Smooth muscle cell (in vitro differentiated cells): Measurements from ENCODE around the gene RAD50. TPM values are rescaled to one million over a fixed set of nuclear protein-coding genes. Genes with fewer than 3 reads are reported as not detected.

ENCODE experiments used
- DNase-seq: peaks from one replicate; lab custom pipeline; 2025; ENCODE audit not compliant: unreplicated experiment; lab: John Stamatoyannopoulos, UW
- H2AFZ ChIP-seq: fragments of 200-600 bp; sonication (generic); 2 replicates; pipeline ENCODE4 v1.6.0; 2016; ENCODE audit warnings: antibody characterized with exemption, low read depth, mild to moderate bottlenecking
- H3F3A ChIP-seq: fragments of 200-600 bp; sonication (generic); 2 replicates; pipeline ENCODE4 v1.6.0; 2017; ENCODE audit warnings: antibody characterized with exemption, low read depth
- H3K27ac ChIP-seq: fragments of 200-600 bp; sonication (generic); 2 replicates; pipeline ENCODE4 v1.5.1; 2016; ENCODE audit warnings: low read depth, mild to moderate bottlenecking
- H3K27me3 ChIP-seq: fragments of 200-600 bp; sonication (generic); 2 replicates; pipeline ENCODE4 v1.6.1; 2016; ENCODE audit warnings: low read depth, mild to moderate bottlenecking
- H3K36me3 ChIP-seq: fragments of 200-600 bp; sonication (generic); 2 replicates; pipeline ENCODE4 v1.5.1; 2016; ENCODE audit warnings: low read depth
- H3K4me1 ChIP-seq: fragments of 200-600 bp; sonication (generic); 2 replicates; pipeline ENCODE4 v1.5.1; 2016; ENCODE audit warnings: low read depth
- H3K4me2 ChIP-seq: fragments of 200-600 bp; sonication (generic); 2 replicates; pipeline ENCODE4 v1.6.0; 2016; ENCODE audit warnings: mild to moderate bottlenecking
- H3K4me3 ChIP-seq: fragments of 200-600 bp; sonication (generic); 2 replicates; pipeline ENCODE4 v1.5.1; 2016; ENCODE audit warnings: mild to moderate bottlenecking
- H3K79me2 ChIP-seq: fragments of 200-600 bp; sonication (generic); 2 replicates; pipeline ENCODE4 v1.6.0; 2016; ENCODE audit warnings: low read depth, mild to moderate bottlenecking
- H3K9ac ChIP-seq: fragments of 200-600 bp; sonication (generic); 2 replicates; pipeline ENCODE4 v1.6.0; 2016; ENCODE audit warnings: low read depth
- H3K9me3 ChIP-seq: fragments of 200-600 bp; sonication (generic); replicated peaks from 2 replicates; pipeline ENCODE4 v1.5.1; 2016; ENCODE audit warnings: low read depth
- H4K20me1 ChIP-seq: fragments of 200-600 bp; sonication (generic); 2 replicates; pipeline ENCODE4 v1.6.0; 2016; ENCODE audit warnings: low read depth
- WGBS: methylation state at CpG from one replicate; pipeline ENCODE4 v1.1.7; 2016; ENCODE audit warnings: low lambda C conversion rate; 5-methylcytosine and 5-hydroxymethylcytosine counted together
- polyA plus RNA-seq: library from polyadenylated mRNA; unstranded; fragments of >200 nt; fragmentation: Nextera tagmentation; extraction: Ambion mirVana; gene quantifications from 2 replicates; pipeline ENCODE4 v1.2.1, GENCODE V29; 2016
- total RNA-seq: library from RNA; depleted of rRNA; stranded (reverse); fragments of >200 nt; gene quantifications from 2 replicates; pipeline ENCODE4 v1.2.3, GENCODE V29; 2014
- TF ChIP-seq, protein P1 (sequence below): fragments of 200-600 bp; sonication (generic); IDR thresholded peaks from 2 replicates; pipeline ENCODE4 v1.5.1; 2017; ENCODE audit warnings: borderline replicate concordance, mild to moderate bottlenecking, antibody characterized with exemption; ENCODE audit not compliant: insufficient read depth, poor library complexity, severe bottlenecking

Gene RAD50
- total and polyA plus RNA-seq, 2 experiments from 2014 or later, result 19.9 to 28.8 TPM

DNA sequence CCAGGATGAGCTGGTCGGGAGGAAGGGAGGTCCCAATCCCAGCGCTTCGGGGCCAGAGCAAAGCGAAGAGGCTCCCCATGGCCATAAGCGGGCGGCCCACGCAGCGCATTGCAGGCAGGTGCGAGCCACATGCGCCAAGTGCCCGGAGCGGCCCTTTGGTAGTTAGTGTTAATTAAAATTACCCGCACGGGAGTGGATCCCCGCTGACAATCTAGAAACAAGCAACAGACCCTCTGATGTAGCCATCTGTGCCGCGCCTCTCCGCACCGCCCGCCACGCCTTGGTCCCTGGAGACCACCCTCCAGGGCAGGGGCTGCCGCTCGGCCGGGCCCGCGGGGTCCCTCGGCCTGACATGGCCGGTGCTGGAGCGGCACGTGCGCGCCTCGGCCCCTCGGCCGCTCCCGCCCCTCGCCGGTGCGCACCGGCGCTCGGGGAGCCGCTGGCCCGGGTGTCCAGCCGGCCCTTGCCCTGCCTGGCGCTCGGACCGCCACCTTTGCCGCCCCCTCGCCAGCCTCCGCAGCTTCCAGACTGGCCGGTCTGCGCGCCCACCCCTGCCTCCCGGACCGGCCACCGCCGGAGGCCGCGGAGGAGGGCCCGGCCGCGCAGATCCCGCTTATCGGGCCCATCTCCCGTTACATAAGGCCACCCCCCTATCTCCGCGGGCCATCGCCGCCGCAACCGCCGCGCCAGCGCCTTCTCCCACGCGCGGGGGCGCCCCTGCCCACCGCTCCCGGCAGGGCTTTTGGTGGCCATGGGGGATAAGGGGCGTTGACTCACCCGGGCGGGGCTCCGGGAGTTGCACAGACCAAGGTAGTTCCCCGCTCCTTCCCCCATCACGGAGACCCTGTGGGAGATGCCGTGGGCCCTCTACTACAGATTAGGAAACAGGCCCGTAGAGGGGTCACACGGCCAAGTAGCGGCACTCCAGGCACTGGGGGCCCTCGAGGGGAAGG is 99.3 kb downstream of the RAD50 start:
- Histone ChIP-seq H3K27ac (no peak overlapping the region), H4K20me1 (no peaks in the 10 kb centered on the region), H3K9me3 (no peaks in the 10 kb centered on the region), H3K4me3 (peak overlapping the region; percentile 51), H3K27me3 (peaks cover 45% of the 10 kb centered on the region), H3K79me2 (no peaks in the 10 kb centered on the region), H3K9ac (no peak overlapping the region), H3F3A (no peaks in the 10 kb centered on the region), H3K4me1 (peaks cover 6% of the 10 kb centered on the region), H3K4me2 (peak overlapping the region; percentile 92), H3K36me3 (no peaks in the 10 kb centered on the region), H2AFZ (no peak overlapping the region)
- no peak for DNase-seq
- TF ChIP-seq, protein P1, sequence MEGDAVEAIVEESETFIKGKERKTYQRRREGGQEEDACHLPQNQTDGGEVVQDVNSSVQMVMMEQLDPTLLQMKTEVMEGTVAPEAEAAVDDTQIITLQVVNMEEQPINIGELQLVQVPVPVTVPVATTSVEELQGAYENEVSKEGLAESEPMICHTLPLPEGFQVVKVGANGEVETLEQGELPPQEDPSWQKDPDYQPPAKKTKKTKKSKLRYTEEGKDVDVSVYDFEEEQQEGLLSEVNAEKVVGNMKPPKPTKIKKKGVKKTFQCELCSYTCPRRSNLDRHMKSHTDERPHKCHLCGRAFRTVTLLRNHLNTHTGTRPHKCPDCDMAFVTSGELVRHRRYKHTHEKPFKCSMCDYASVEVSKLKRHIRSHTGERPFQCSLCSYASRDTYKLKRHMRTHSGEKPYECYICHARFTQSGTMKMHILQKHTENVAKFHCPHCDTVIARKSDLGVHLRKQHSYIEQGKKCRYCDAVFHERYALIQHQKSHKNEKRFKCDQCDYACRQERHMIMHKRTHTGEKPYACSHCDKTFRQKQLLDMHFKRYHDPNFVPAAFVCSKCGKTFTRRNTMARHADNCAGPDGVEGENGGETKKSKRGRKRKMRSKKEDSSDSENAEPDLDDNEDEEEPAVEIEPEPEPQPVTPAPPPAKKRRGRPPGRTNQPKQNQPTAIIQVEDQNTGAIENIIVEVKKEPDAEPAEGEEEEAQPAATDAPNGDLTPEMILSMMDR, result no peak
- 6% methylated on average over 77 of the region's 92 CpGs for WGBS

DNA sequence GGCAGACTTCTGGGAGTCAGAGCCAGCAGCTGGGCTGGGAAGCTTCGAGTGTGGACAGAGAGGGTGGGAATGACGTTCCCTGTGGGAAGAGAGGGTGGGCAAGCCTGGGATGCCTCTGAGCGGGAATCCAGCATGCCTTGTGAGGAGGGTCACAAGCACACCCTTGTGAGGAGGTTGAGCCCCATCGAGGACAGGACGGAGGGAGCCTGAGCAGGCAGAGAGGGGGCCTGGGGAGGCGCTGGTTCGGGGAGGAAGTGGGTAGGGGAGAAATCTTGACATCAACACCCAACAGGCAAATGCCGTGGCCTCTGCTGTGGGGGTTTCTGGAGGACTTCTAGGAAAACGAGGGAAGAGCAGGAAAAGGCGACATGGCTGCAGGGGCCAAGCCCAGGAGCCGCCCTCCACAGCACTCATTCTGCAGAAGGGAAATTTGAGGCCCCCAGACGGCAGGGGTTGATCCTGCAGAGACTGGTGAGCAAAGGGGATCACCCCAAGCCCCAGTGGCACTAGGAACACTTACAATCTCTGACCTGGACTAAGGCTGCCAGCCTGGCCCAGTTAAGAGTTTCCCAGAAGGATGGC is 100.1 kb downstream of the RAD50 start:
- Histone ChIP-seq H3K4me1 (peaks cover 6% of the 10 kb centered on the region), H3K36me3 (no peaks in the 10 kb centered on the region), H3K4me2 (peak overlapping the region; percentile 92), H2AFZ (no peak overlapping the region), H3K79me2 (no peaks in the 10 kb centered on the region), H3K9ac (no peak overlapping the region), H3F3A (no peaks in the 10 kb centered on the region), H3K4me3 (no peak overlapping the region), H4K20me1 (no peaks in the 10 kb centered on the region), H3K9me3 (no peaks in the 10 kb centered on the region), H3K27me3 (peaks cover 45% of the 10 kb centered on the region), H3K27ac (no peak overlapping the region)
- TF ChIP-seq, protein P1, result no peak
- 87% methylated on average over 12 of the region's 12 CpGs for WGBS
- no peak for DNase-seq

DNA sequence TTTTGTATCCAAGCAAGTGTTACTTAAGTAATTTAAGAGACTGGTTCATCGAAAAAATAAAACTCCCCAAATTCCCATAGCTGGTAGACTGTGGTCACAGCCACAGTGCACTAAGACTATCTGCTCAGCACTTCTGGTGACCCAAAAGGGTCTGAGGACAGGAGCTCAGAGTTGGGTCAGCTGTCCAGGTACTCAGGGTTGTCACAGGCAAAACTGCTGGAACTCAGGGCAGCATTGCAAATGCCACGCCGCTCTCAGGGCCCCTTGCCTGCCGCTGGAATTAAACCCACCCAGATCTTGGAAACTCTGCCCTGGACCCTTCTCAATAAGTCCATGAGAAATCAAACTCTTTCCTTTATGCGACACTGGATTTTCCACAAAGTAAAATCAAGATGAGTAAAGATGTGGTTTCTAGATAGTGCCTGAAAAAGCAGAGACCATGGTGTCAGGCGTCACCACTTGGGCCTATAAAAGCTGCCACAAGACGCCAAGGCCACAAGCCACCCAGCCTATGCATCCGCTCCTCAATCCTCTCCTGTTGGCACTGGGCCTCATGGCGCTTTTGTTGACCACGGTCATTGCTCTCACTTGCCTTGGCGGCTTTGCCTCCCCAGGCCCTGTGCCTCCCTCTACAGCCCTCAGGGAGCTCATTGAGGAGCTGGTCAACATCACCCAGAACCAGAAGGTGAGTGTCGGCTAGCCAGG is 101.1 kb downstream of the RAD50 start, which contains the start of gene IL13:
Gene IL13, plus strand, starts transcription at position 498 of the 705 bp plus-strand sequence. Its CDS starts 14 bp downstream, at position 512.
- TF ChIP-seq, protein P1, result no peak
- Histone ChIP-seq H4K20me1 (no peaks in the 10 kb centered on the region), H3K4me3 (no peak within 1 kb of the TSS), H3K4me1 (peaks cover 6% of the 10 kb centered on the region), H3K79me2 (no peaks in the 10 kb centered on the region), H3K4me2 (no peak within 1 kb of the TSS), H2AFZ (no peak within 1 kb of the TSS), H3K27me3 (peaks cover 36% of the 10 kb centered on the region), H3K9me3 (no peaks in the 10 kb centered on the region), H3K27ac (no peak within 1 kb of the TSS), H3K9ac (no peak within 1 kb of the TSS), H3F3A (no peaks in the 10 kb centered on the region), H3K36me3 (no peaks in the 10 kb centered on the region)
- WGBS, result 93% methylated on average over 12 of the region's 12 CpGs
- no peak for DNase-seq
